ENCODE data around the gene ARFGAP1. TPM values are rescaled to one million over a fixed set of nuclear protein-coding genes. Genes with fewer than 3 reads are reported as not detected.

Gene ARFGAP1
- total and polyA plus RNA-seq, 2 of the 8 experiments (the other 6 are each of a cell fraction or from before 2014, with no cell fraction given), result 93.7 to 100 TPM

GRCh38 chr20:63318391-63319163, 46.0 kb downstream of the ARFGAP1 start:
- Histone ChIP-seq H3K79me2 (ENCODE audit: control insufficient read depth in 1 of 2, insufficient read depth in 2 of 2, low read length in 2 of 2) (no peaks in the 10 kb centered on the region), H2BK120ac (replicated peaks; ENCODE audit: low read depth, low read length) (no peak overlapping the region), H3K79me1 (ENCODE audit: low read depth, low read length) (no peaks in the 10 kb centered on the region), H3K9me3 (ENCODE audit: insufficient read depth in 2 of 2, low read depth in 1 of 2, low read length in 1 of 2) (no peaks in the 10 kb centered on the region), H2AFZ (ENCODE audit: low read length) (no peak overlapping the region), H3K4me1 (replicated peaks in 1 of 4; ENCODE audit: control insufficient read depth in 3 of 4, insufficient read depth in 4 of 4, low read length in 3 of 4) (no peaks in the 10 kb centered on the region; a peak in 1 of 7 replicates), H3K27me3 (replicated peaks in 1 of 4; ENCODE audit: control insufficient read depth in 3 of 4, extremely low read depth in 1 of 4, insufficient read depth in 3 of 4, low read length in 3 of 4) (no peaks in the 10 kb centered on the region), H3K9ac (replicated peaks in 1 of 4; ENCODE audit: extremely low read depth in 1 of 4, low read depth in 3 of 4, low read length in 3 of 4) (no peak overlapping the region), H3K4me3 (ENCODE audit: extremely low read depth in 1 of 4, insufficient read depth in 2 of 4, low read depth in 3 of 4, low read length in 4 of 4) (no peak overlapping the region), H4K8ac (ENCODE audit: extremely low read depth, insufficient read depth, low read length) (no peak overlapping the region), H3K4me2 (ENCODE audit: insufficient read depth in 1 of 2, low read depth in 2 of 2, low read length in 2 of 2) (no peak overlapping the region), H3K23ac (ENCODE audit: insufficient read length) (no peak overlapping the region), H2BK12ac (ENCODE audit: low read depth, low read length) (no peak overlapping the region), H4K5ac (ENCODE audit: insufficient read length, low read depth, low read length) (no peak overlapping the region), H2BK5ac (ENCODE audit: low read depth, low read length) (no peak overlapping the region), H4K20me1 (replicated peaks in 1 of 2; ENCODE audit: control insufficient read depth in 1 of 2, insufficient read depth in 2 of 2, low read length in 2 of 2) (no peaks in the 10 kb centered on the region), H3K14ac (ENCODE audit: insufficient read length) (no peak overlapping the region), H3K23me2 (ENCODE audit: low read depth, low read length) (no peaks in the 10 kb centered on the region), H3K36me3 (ENCODE audit: control insufficient read depth in 2 of 4, insufficient read depth in 4 of 4, low read length in 3 of 4) (no peaks in the 10 kb centered on the region), H2BK20ac (ENCODE audit: low read length) (no peak overlapping the region), H2BK15ac (ENCODE audit: low read length) (no peak overlapping the region), H4K91ac (replicated peaks; ENCODE audit: insufficient read length, low read length) (no peak overlapping the region), H3K18ac (ENCODE audit: extremely low read depth, low read length) (no peak overlapping the region), H2AK5ac (ENCODE audit: low read depth, low read length) (no peak overlapping the region), H3K4ac (replicated peaks; ENCODE audit: insufficient read length, low read depth, low read length) (no peak overlapping the region), H3K27ac (ENCODE audit: low read depth, low read length) (no peak overlapping the region), H3K56ac (replicated peaks; ENCODE audit: insufficient read length, low read depth, low read length) (no peak overlapping the region)
- CTCF ChIA-PET (ENCODE audit: partially characterized antibody), result interaction anchor here (1.3 to 6.6 kb wide), 3 partner anchors 9 to 63 kb away, joined by 3 to 45 read pairs (median 30); no protein-coding TSS in a partner anchor
- TF ChIP-seq SAP30 (IDR thresholded peaks at IDR 0.05; ENCODE audit: insufficient read depth, insufficient replicate concordance, low read length) (no peak), USF2 (IDR thresholded peaks at IDR 0.05; ENCODE audit: low read length) (no peak), BCL11A (IDR thresholded peaks at IDR 0.05; ENCODE audit: low read depth in 2 of 2, low read length in 2 of 2) (no peak), MAX (IDR thresholded peaks at IDR 0.05) (no peak), SIN3A (conservative IDR thresholded peaks at IDR 0.05 in 1 of 2, IDR thresholded peaks at IDR 0.05 in 1 of 2; ENCODE audit: low read depth in 1 of 2, low read length in 2 of 2) (no peak), CEBPB (IDR thresholded peaks at IDR 0.05; ENCODE audit: low read depth, low read length) (no peak), GTF2F1 (IDR thresholded peaks at IDR 0.05; ENCODE audit: borderline replicate concordance, low read depth, low read length) (no peak), CHD2 (IDR thresholded peaks at IDR 0.05; ENCODE audit: low read length) (no peak)
- no peak for FAIRE-seq
- POLR2A ChIA-PET (ENCODE audit: partially characterized antibody), result no interaction called here
- 87% methylated on average over 17 of the region's 24 CpGs; no CpG with 5 or more reads in 1 of the 2 experiments for WGBS, 2 experiments (ENCODE audit: extremely low coverage in 1 of 2, insufficient coverage in 1 of 2, insufficient read length in 1 of 2, insufficient replicate concordance in 2 of 2, low coverage in 1 of 2, low lambda C conversion rate in 2 of 2, missing lambda C conversion rate in 1 of 2)
- DNase-seq (ENCODE audit: low read depth in 1 of 2, low spot score in 2 of 2), result no peak
